Body of pancreas (tissue), 4 donors: ENCODE measurements around the gene DDX21. TPM values are rescaled to one million over a fixed set of nuclear protein-coding genes. Genes with fewer than 3 reads are reported as not detected.

Experiments
- ATAC-seq: fragments of 150-250 bp; one replicate; pipeline ENCODE4 v1.9.1; 2016
- DNase-seq, 4 donors: peaks; one replicate each; pipeline ENCODE4 v3.0.0-alpha.2; 2019
- H3K27ac ChIP-seq, 4 donors: fragments of 200-600 bp; sonication (generic); 1 replicate in 3 of 4; 2 replicates in 1 of 4; pipeline versions ENCODE4 v1.5.1 to v1.6.1; 2016 to 2019; ENCODE audit warnings: mild to moderate bottlenecking in 1 of 4, mixed read lengths in 1 of 4, moderate library complexity in 1 of 4
- H3K27me3 ChIP-seq, 2 donors: fragments of 200-600 bp; sonication (generic); one replicate each; pipeline ENCODE4 v1.6.0; 2016; ENCODE audit warnings: mild to moderate bottlenecking in 1 of 2
- H3K36me3 ChIP-seq, 2 donors: fragments of 200-600 bp; sonication (generic); replicated peaks in 1 of 2; 2 replicates each; pipeline ENCODE4 v1.5.1; 2016; ENCODE audit warnings: low read depth in 2 of 2; ENCODE audit not compliant: insufficient read depth in 1 of 2
- H3K4me1 ChIP-seq: fragments of 200-600 bp; sonication (generic); one replicate; pipeline ENCODE4 v1.6.0; 2016
- H3K4me3 ChIP-seq, 2 donors: fragments of 200-600 bp; sonication (generic); 1 replicate in 1 of 2; 2 replicates in 1 of 2; pipeline ENCODE4 v1.5.1; 2016 to 2019
- H3K9me3 ChIP-seq, 3 donors: fragments of 200-600 bp; sonication (generic); 1 replicate in 2 of 3; 2 replicates in 1 of 3; pipeline ENCODE4 v1.5.1; 2016
- POLR2A ChIP-seq, 3 donors: fragments of 450-650 bp; IDR thresholded peaks; one replicate each; pipeline ENCODE4 v1.6.1; 2016; ENCODE audit warnings: antibody characterized with exemption in 3 of 3, mild to moderate bottlenecking in 2 of 3
- WGBS, 2 donors: methylation state at CpG; one replicate each; pipeline ENCODE4 v1.1.5; 2017; 5-methylcytosine and 5-hydroxymethylcytosine counted together
- intact Hi-C: fragments of 100-400 bp; cut with DNase I; formaldehyde crosslinking; loops from one replicate; pipeline ENCODE4 v1.15.1; 2023
- total RNA-seq, 2 donors: library from RNA; depleted of rRNA; stranded (reverse); fragments of >200 nt; gene quantifications; one replicate each; pipeline ENCODE4 v1.1.0, GENCODE V29; 2016
- TF ChIP-seq, protein P1 (sequence below), 7 experiments: fragments of 450-650 bp in 4 of 7; fragments of 200-600 bp in 3 of 7; sonication (generic) in 3 of 7; IDR thresholded peaks; one replicate each; pipeline ENCODE4 v1.5.1; 2016 to 2019; ENCODE audit warnings: antibody characterized with exemption in 7 of 7

The DDX21 gene
- total RNA-seq, 2 donors from 2014 or later: 24.6 to 38.9 TPM

DNA sequence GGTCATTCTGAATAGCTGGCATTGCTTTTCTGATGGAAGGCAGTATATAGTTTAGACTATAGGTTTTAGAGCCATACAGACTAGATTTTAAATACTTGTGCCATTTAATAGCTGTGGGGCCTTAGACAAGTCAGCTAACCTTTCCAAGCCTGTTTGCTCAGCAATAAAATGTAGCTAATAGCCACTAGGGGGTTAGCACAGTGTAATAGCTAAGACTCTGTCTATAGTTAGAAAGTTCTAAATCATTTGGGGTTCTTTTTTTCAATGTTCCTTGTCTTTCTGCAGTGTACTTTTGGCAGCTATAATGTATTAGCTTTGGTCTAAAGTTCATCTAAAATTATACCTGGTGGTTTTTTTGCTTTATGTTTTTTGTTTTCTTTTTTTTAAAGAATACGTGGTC, 25.1 kb downstream of the DDX21 start:
- ATAC-seq (no peak), DNase-seq (no peak)
- no peak overlapping the region for H3K4me3 ChIP-seq
- WGBS, 2 donors: 94 to 100% methylated on average over 1 of the region's 1 CpG
- H3K9me3 ChIP-seq: no peaks in the 10 kb centered on the region
- H3K27me3 ChIP-seq: no peaks in the 10 kb centered on the region
- H3K4me1 ChIP-seq: no peaks in the 10 kb centered on the region
- no peak overlapping the region for H3K27ac ChIP-seq
- peaks cover 8 to 45% of the 10 kb centered on the region in 2 donors for H3K36me3 ChIP-seq
- TF ChIP-seq POLR2A (IDR thresholded peaks at IDR 0.05): no peak
- TF ChIP-seq, protein P1, sequence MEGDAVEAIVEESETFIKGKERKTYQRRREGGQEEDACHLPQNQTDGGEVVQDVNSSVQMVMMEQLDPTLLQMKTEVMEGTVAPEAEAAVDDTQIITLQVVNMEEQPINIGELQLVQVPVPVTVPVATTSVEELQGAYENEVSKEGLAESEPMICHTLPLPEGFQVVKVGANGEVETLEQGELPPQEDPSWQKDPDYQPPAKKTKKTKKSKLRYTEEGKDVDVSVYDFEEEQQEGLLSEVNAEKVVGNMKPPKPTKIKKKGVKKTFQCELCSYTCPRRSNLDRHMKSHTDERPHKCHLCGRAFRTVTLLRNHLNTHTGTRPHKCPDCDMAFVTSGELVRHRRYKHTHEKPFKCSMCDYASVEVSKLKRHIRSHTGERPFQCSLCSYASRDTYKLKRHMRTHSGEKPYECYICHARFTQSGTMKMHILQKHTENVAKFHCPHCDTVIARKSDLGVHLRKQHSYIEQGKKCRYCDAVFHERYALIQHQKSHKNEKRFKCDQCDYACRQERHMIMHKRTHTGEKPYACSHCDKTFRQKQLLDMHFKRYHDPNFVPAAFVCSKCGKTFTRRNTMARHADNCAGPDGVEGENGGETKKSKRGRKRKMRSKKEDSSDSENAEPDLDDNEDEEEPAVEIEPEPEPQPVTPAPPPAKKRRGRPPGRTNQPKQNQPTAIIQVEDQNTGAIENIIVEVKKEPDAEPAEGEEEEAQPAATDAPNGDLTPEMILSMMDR (IDR thresholded peaks at IDR 0.05): peak in 1 of 7 experiments; percentile 2
- intact Hi-C loops: no loop called here

DNA sequence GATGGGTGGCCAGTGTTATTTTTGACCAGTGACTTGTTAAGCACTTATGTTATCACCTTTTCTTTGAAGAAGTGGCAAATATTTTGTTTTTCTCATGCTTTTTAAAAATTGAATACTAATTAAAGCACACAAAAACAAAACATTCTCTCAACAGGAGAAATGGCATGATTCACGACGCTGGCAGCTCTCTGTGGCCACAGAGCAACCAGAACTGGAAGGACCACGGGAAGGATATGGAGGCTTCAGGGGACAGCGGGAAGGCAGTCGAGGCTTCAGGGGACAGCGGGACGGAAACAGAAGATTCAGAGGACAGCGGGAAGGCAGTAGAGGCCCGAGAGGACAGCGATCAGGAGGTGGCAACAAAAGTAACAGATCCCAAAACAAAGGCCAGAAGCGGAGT, 26.4 kb downstream of the DDX21 start:
- intact Hi-C loops: no loop called here
- no peaks in the 10 kb centered on the region for H3K27me3 ChIP-seq
- TF ChIP-seq, protein P1 (IDR thresholded peaks at IDR 0.05): no peak
- no peak for TF ChIP-seq POLR2A (IDR thresholded peaks at IDR 0.05)
- H3K4me3 ChIP-seq: no peak overlapping the region
- H3K4me1 ChIP-seq: peaks cover 1% of the 10 kb centered on the region
- H3K36me3 ChIP-seq: peaks cover 8 to 39% of the 10 kb centered on the region in 2 donors
- 93 to 95% methylated on average over 11 of the region's 11 CpGs for WGBS, 2 donors
- no peak overlapping the region for H3K27ac ChIP-seq
- no peak for DNase-seq
- ATAC-seq: no peak
- no peaks in the 10 kb centered on the region for H3K9me3 ChIP-seq

DNA sequence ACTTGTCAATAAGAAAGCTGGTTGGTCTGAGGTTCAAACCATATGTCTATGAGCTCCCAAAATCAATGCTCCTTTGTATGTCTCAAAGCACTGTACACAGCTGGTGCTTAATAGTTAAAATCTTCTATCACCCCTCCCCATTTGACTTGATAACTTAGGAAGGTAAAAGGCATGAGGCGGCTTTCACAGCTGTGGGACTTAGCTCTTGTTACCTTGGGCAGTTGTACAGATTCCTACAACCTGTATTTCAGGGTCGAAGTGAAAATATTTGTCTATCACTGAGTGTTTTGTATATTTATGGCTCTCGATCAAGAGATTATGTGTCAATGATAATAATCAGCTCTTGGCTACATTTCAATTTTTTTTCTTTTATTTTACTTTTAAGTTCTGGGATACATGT, 31.6 kb downstream of the DDX21 start:
- ATAC-seq (no peak), DNase-seq (no peak)
- Histone ChIP-seq H3K27me3 (no peaks in the 10 kb centered on the region), H3K36me3 (peaks cover 0 to 7% of the 10 kb centered on the region in 2 donors), H3K9me3 (no peaks in the 10 kb centered on the region), H3K4me1 (peaks cover 30% of the 10 kb centered on the region), H3K4me3 (no peak overlapping the region), H3K27ac (no peak overlapping the region)
- WGBS, 2 donors: 34 to 37% methylated on average over 3 of the region's 3 CpGs
- intact Hi-C loops: no loop called here
- TF ChIP-seq, protein P1 (IDR thresholded peaks at IDR 0.05): no peak
- no peak for TF ChIP-seq POLR2A (IDR thresholded peaks at IDR 0.05)

DNA sequence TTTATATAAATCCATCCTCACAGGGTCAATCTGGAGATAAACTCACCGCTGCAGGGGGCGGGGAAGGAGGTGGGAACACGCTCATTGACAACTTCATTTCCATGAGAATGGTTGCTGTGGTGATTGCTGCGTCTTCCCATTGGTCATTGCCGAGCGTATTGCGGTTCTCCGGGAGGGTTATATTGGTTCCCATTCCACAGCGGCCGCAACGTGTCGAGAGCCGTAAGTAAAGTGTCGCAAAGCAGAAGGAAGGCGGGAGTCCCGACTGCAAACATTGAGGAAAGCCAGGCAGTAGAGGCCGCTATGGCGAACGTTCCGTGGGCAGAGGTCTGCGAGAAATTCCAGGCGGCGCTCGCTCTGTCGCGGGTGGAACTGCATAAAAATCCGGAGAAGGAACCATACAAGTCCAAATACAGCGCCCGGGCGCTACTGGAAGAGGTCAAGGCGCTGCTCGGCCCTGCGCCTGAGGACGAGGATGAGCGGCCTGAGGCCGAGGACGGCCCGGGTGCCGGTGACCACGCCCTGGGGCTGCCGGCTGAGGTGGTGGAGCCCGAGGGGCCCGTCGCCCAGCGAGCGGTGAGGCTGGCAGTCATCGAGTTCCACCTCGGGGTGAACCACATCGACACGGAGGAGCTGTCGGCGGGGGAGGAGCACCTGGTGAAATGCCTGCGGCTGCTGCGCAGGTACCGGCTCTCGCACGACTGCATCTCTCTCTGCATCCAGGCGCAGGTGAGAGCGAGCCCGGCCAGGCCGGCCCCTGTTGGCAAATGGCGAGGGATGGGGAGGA, 32.8 kb downstream of the DDX21 start, which contains the start of gene KIFBP:
KIFBP (plus strand) TSS at position 274 of the 787 bp plus-strand sequence; CDS start at position 304, 30 bp downstream.
- H3K27ac ChIP-seq: peak within 1 kb of the TSS; percentile 42 to 91 (median 78)
- TF ChIP-seq, protein P1 (IDR thresholded peaks at IDR 0.05): peak; percentile 19 to 65 (median 57)
- TF ChIP-seq POLR2A (IDR thresholded peaks at IDR 0.05): peak; percentile 79 to 94 (median 94)
- no peaks in the 10 kb centered on the region for H3K9me3 ChIP-seq
- ATAC-seq: peak; percentile 98
- intact Hi-C loops: no loop called here
- peaks cover 0 to 2% of the 10 kb centered on the region in 2 donors for H3K36me3 ChIP-seq
- peaks cover 39% of the 10 kb centered on the region for H3K4me1 ChIP-seq
- H3K4me3 ChIP-seq: peak within 1 kb of the TSS; percentile 85 to 95
- no peaks in the 10 kb centered on the region for H3K27me3 ChIP-seq
- 0 to 1% methylated on average over 33 to 62 of the region's 62 CpGs for WGBS, 2 donors
- peak; percentile 94 to 98 (median 96) for DNase-seq
